G401 (cell line): Measurements from ENCODE around the gene ARL4A. TPM values are rescaled to one million over a fixed set of nuclear protein-coding genes. Genes with fewer than 3 reads are reported as not detected.

Experiments used
- DNase-seq: peaks from one replicate; pipeline ENCODE4 v3.0.0-alpha.2; 2015; ENCODE audit warnings: low spot score
- in situ Hi-C: cut with HindIII; loops from 2 replicates; pipeline ENCODE4 v1.10.0; 2016; ENCODE audit warnings: low sequenced_read_pairs, mixed read lengths
- total RNA-seq: library from RNA; depleted of rRNA; stranded (reverse); fragments of >200 nt; shearing (Covaris generic); gene quantifications from 2 replicates; pipeline ENCODE4 v1.2.3, GENCODE V29; 2014

ARL4A gene
- total RNA-seq, 1 experiment from 2014 or later: 26.1 TPM

GRCh38 chr7:12692479-12693259 is 5.2 kb downstream of the ARL4A start:
- DNase-seq: no peak
- in situ Hi-C loops: no loop called here

GRCh38 chr7:12694817-12695216 is 7.4 kb downstream of the ARL4A start:
- in situ Hi-C loops: no loop called here
- DNase-seq: no peak

- DNase-seq: no peak
- in situ Hi-C loops: no loop called here
These were observed 8.5 kb downstream of the ARL4A start for GRCh38 chr7:12695965-12696364.

- in situ Hi-C loops: no loop called here
These were observed 11.9 kb downstream of the ARL4A start for GRCh38 chr7:12699299-12699698.

GRCh38 chr7:12701433-12701832 is 14.0 kb downstream of the ARL4A start:
- in situ Hi-C loops: no loop called here
- DNase-seq: no peak

More at GRCh38 chr7:12699299-12699698, 11.9 kb downstream of the ARL4A start:
- DNase-seq: no peak

- in situ Hi-C loops: no loop called here
- DNase-seq: no peak
These were observed 16.4 kb downstream of the ARL4A start for GRCh38 chr7:12703881-12704280.

- no peak for DNase-seq
- in situ Hi-C loops: no loop called here
These were observed 18.4 kb downstream of the ARL4A start for GRCh38 chr7:12705878-12706277.

GRCh38 chr7:12706900-12707536 is 19.6 kb downstream of the ARL4A start:
- no peak for DNase-seq
- in situ Hi-C loops: no loop called here

- in situ Hi-C loops: no loop called here
- DNase-seq: no peak
These were observed 20.9 kb downstream of the ARL4A start for GRCh38 chr7:12708314-12708713.

- in situ Hi-C loops: no loop called here
These were observed 22.5 kb downstream of the ARL4A start for GRCh38 chr7:12709726-12710502.

GRCh38 chr7:12711124-12711523 is 23.7 kb downstream of the ARL4A start:
- in situ Hi-C loops: no loop called here
- no peak for DNase-seq

More at GRCh38 chr7:12709726-12710502, 22.5 kb downstream of the ARL4A start:
- no peak for DNase-seq

GRCh38 chr7:12712236-12712635 is 24.8 kb downstream of the ARL4A start:
- DNase-seq: no peak
- in situ Hi-C loops: no loop called here

- no peak for DNase-seq
- in situ Hi-C loops: no loop called here
These were observed 26.4 kb downstream of the ARL4A start for GRCh38 chr7:12713625-12714378.

- in situ Hi-C loops: no loop called here
- no peak for DNase-seq
These were observed 26.9 kb downstream of the ARL4A start for GRCh38 chr7:12714379-12714737.

- DNase-seq: no peak
- in situ Hi-C loops: no loop called here
These were observed 28.1 kb downstream of the ARL4A start for GRCh38 chr7:12715372-12716133.

GRCh38 chr7:12716134-12716681 is 28.8 kb downstream of the ARL4A start:
- in situ Hi-C loops: no loop called here
- no peak for DNase-seq

GRCh38 chr7:12716722-12717121 is 29.3 kb downstream of the ARL4A start:
- in situ Hi-C loops: no loop called here
- DNase-seq: no peak

GRCh38 chr7:12719141-12719919 is 31.9 kb downstream of the ARL4A start:
- in situ Hi-C loops: no loop called here
- DNase-seq: no peak
